Astrocyte of the spinal cord (primary cell): ENCODE measurements around the gene HM13.
A peak's percentile ranks its signal among the peaks of the same experiment; 100 is the strongest.

Source experiments
- DNase-seq: peaks from one replicate; pipeline ENCODE4 v3.0.0; 2011; ENCODE audit warnings: low read depth, low spot score
- H3K4me3 ChIP-seq: 2 replicates; pipeline ENCODE4 v1.5.1; 2011; ENCODE audit warnings: low read depth, mild to moderate bottlenecking, low read length, moderate library complexity
- CTCF ChIP-seq: IDR thresholded peaks from 2 replicates; pipeline ENCODE4 v1.5.1; 2012; ENCODE audit warnings: low read depth, mild to moderate bottlenecking, low read length, inconsistent platforms
- in situ Hi-C: cut with HindIII; loops from 2 replicates; pipeline ENCODE4 v1.10.0; 2017; ENCODE audit warnings: low sequenced_read_pairs

The HM13 gene

GRCh38 chr20:31596831-31597480, 82.7 kb downstream of the HM13 start:
- H3K4me3 ChIP-seq: no peak overlapping the region
- in situ Hi-C loops: no loop called here
- DNase-seq: no peak
- TF ChIP-seq CTCF: no peak

- DNase-seq: no peak
- in situ Hi-C loops: no loop called here
- TF ChIP-seq CTCF: no peak
These were observed 83.2 kb downstream of the HM13 start for GRCh38 chr20:31597481-31597855.

GRCh38 chr20:31602431-31602778, 88.2 kb downstream of the HM13 start:
- no peak overlapping the region for H3K4me3 ChIP-seq
- DNase-seq: no peak
- TF ChIP-seq CTCF: no peak
- in situ Hi-C loops: no loop called here

More at GRCh38 chr20:31597481-31597855, 83.2 kb downstream of the HM13 start:
- no peak overlapping the region for H3K4me3 ChIP-seq

GRCh38 chr20:31602779-31603441, 88.7 kb downstream of the HM13 start:
- in situ Hi-C loops: no loop called here
- no peak overlapping the region for H3K4me3 ChIP-seq
- TF ChIP-seq CTCF: peak; percentile 7
- peak; percentile 95 for DNase-seq

GRCh38 chr20:31603822-31604566, 89.8 kb downstream of the HM13 start:
- H3K4me3 ChIP-seq: peak overlapping the region; percentile 98
- DNase-seq: peak; percentile 99
- in situ Hi-C loops: no loop called here
- no peak for TF ChIP-seq CTCF

- H3K4me3 ChIP-seq: peak overlapping the region; percentile 98
- in situ Hi-C loops: no loop called here
- no peak for DNase-seq
- no peak for TF ChIP-seq CTCF
These were observed 90.4 kb downstream of the HM13 start for GRCh38 chr20:31604567-31605030.
